SH-SY5Y (cell line): Measurements from ENCODE around the gene SAMD4B.

ENCODE experiments used
- GATA2 ChIP-seq: IDR thresholded peaks from 2 replicates; pipeline ENCODE4 v1.6.1; 2011; ENCODE audit warnings: mild to moderate bottlenecking, low read depth, low read length
- GATA3 ChIP-seq: IDR thresholded peaks from 2 replicates; pipeline ENCODE4 v1.6.1; 2011; ENCODE audit warnings: low read depth, mild to moderate bottlenecking, low read length, moderate library complexity

SAMD4B gene

DNA sequence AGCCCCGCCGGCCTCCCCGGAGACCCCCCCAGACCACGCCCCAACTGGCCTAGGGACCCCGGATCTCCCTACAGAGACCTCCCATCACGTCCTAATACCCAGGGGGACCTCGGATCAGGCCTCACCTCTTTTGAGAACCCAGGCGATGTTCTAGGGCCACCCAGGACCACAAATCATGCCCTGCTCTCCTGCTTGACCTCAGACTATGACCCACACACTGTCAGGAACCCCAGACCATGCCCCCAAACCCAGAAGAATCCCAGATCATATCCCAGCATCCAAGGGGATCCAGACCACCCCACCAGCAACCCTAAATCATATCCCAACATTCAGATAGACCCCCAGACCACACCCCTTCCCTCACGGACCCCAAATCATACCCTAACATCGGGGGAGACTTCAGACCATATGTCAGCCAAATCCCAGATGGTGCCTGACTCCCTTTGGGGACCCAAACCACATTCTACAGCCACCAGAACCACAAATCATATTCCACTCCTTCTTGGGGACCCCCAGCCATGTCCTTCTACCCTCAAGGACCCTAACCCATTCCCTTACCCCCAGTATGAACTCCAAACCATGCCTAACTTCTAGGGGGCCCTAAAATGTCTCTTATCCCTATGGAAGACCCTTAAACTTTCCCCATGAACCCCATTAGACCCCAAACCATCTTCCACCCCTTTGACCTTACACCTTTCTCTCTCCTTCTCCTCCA is 20.9 kb upstream of the SAMD4B start:
- TF ChIP-seq GATA2: no peak
- TF ChIP-seq GATA3: no peak

DNA sequence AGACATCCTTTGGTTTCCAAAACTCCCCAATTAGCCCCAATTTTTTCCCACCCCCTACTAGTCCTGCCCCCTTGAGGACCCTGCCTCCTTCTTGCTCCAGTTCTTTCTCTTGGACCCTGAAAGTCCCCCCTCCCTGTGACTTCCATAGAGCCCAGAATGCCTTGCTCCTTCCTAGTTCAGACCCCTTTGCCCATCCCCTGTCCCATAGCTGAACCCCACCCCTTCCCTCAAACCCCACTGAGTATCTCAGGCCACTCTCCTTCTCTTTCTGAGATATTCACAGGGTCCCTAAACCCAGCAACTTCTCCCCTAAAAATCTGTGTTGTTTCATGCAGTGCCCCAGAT is 20.4 kb upstream of the SAMD4B start:
- TF ChIP-seq GATA2: no peak
- no peak for TF ChIP-seq GATA3

DNA sequence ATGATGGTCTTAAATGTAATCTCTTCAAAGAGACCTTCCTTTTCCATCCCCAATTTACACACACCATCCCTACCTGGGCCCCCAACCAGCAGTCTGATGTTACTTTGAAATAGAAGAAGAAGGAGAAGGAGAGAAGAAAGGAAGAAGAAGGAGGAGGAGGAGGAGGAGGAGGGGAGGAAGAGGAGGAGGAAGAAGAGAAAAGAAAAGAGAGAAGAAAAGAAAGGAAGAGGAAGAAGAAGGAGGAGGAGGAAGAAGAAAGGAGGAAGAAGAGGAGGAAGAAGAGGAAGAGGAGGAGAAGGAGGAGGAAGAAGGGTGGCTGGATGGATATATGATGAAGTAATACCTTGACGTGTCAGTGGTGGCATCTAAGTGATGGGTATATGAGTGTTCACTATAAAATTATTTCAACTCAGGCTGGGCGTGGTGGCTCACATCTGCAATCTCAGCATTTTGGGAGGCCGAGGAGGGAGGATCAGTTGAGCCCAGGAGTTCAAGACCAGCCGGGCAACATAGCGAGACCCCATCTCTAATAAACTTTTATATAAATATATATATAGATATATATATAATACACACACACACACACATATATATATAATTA is 17.9 kb upstream of the SAMD4B start:
- TF ChIP-seq GATA2 (no peak), GATA3 (no peak)

DNA sequence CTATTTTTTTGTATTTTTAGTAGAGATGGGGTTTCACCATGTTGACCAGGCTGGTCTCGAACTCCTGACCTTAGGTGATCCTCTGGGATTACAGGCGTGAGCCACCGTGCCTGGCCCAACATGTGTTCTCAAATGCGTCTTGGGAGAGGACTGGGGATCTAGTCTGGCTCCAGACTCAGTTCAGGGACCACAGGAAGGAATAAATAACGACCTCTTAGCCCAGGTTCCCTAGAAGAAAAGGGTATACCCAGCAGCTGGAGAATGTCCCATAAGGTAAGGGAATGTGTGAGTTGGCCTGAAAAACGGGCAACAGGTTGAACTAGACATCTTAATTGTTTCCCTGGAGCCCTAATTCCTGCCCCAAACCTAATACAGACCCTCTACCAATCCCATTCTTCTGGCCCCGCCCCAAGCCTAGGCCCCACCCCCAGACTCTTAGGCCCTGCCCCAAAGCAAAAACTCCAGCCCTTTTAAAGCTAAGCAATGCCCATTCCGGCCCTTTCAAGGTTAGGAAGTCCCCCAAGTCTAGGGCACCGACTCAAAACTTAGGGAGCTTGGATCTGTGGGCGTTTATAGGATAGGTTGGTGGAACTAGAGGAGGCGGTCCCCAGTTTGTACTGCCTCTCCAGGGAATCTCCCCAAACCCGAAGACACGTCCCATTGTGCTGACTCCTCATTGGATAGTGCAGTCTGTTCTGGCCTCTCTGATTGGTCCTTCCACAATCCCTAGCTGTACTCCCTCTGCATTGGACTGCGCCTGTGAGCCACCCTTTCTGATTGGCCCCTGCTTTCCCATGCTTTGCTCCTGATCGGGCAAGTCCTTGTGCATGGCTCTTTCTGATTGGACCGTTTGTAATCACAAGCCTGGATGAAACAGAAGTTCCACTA is 16.2 kb upstream of the SAMD4B start:
- TF ChIP-seq GATA3 (no peak), GATA2 (no peak)

DNA sequence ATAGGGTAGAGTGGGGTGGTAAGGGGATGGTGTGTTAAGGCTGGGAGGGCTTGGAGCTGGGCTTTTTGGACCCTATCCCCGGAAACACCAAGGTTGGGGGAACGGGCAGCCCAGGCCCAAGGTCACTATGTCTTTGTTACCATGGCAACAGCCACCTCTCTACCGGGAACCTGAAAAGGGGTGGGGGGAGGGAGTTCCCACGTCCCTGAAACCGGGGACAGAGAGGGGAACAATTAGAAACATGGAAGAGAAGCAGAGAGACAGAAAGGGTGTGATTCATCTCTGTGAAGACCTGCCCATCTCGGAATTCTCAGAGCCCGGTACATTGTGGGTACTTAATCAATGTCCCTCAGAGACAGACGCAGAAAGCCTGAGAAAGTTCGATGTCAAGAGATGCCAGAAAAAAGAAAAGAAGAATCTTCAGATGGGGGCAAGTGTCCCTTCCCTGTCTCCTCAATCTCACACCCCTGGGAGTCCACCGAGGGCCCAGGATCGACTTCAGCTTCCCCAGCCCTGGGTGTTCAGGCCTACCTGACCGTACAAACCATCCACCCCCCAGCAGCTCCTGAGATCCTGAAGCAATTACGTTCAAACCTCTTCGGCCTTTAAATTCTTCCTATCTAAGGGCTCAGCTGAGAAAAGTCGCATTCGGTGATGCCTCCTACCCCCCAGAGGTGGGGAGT is 14.7 kb upstream of the SAMD4B start:
- TF ChIP-seq GATA3: no peak
- no peak for TF ChIP-seq GATA2

DNA sequence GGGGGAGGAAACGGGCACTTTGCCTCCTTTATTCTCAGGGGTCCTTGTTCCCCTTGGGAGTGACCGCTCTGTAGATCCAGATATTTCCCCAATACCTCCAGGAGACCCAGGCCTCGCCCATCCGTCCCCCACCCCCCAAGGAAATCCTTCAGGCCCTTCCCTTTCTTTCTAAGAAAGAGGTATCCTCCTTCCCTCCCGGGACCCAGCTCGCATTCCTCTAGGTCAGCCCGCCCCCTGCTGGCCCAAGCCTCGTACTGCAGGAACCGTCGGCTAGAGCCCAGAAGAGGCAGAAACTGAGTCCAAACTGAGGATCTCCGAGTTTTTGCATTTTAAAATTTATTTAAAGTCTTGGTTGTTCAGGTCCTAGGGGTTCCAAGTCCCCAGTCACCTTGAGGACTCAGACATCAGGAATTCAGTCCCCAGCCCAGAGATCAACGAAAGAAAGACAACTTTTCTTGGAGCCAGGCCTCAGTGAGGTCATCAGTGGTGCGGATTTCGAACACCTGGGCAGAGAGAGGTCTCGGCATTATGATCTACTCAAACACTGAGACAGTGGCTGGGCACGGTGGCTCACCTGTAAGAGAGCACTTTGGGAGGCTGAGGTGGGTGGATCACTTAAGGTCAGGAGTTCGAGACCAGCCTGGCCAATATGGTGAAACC is 14.0 kb upstream of the SAMD4B start:
- TF ChIP-seq GATA3 (no peak), GATA2 (no peak)

DNA sequence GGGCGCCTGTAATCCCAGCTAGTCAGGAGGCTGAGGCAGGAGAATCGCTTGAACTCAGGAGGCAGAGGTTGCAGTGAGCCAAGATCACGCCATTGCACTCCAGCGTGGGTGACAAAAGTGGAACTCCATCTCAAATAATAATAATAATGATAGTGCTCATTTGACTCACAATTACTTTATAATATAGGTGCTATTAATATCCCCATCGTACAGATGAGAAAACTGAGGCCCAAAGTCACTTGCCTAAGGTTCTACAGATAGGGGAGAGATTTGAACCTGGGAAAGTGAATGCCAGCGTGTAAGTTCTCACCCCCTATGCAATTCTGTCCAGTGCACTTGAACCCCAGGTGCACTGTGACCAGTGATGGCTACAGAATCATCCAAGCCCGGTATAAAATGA is 12.3 kb upstream of the SAMD4B start:
- no peak for TF ChIP-seq GATA2
- TF ChIP-seq GATA3: no peak

DNA sequence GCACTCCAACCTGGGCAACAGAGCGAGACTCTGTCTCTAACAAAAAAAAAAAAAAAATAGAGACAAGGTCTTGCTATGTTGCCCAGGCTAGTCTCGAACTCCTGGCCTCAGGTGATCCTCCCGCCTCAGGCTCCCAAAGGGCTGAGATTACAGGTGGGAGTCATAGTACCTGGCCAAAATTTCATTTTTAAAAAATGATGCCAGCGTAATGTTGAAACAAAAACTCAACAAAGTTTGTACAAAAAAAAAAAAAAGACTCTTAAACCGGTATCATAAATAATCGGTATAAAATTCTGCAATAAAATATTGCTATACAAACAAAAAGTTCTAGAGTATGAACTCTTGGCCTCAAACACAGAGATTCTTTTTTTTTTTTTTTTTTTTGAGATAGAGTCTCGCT is 9.9 kb upstream of the SAMD4B start:
- no peak for TF ChIP-seq GATA2
- no peak for TF ChIP-seq GATA3

DNA sequence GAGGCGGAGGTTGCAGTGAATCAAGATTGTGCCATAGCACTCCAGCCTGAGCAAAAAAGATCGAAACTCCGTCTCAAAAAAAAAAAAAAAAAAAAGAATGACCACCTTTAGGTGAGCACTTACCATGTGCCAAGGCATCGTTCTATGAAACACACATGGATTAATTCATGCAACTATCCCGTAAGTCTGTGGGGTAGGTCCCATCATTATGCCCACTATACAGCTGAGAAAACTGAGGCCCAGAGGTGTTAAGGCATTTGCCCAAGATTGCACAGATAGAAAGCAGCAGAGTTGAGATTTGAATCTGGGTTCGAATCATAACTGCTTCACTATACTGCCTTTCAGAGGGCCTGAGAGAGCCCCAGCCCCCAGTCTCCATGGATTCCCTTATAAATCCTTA is 8.7 kb upstream of the SAMD4B start:
- TF ChIP-seq GATA3: no peak
- no peak for TF ChIP-seq GATA2

DNA sequence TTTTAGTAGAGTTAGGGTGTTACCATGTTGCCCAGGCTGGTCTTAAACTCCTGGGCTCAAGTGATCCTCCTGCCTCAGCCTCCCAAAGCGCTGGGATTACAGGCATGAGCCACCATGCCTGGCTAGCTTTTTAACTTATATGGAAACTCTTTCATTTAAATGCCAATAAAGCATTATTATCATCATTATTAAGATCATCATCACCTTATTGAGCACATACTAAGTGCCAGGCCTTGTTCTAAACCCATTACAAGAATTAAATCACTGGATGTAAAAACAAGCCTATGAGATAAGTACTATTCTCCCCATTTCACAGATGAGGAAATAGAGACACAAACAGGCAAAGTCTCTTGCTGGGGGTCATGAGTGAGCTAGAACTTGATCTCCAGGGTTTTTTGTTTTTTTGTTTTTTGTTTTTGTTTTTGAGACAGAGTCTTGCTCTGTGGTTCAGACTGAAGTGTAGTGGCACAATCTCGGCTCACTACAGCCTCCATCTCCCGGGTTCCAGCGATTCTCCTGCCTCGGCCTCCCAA is 7.7 kb upstream of the SAMD4B start:
- TF ChIP-seq GATA2: no peak
- TF ChIP-seq GATA3: no peak

DNA sequence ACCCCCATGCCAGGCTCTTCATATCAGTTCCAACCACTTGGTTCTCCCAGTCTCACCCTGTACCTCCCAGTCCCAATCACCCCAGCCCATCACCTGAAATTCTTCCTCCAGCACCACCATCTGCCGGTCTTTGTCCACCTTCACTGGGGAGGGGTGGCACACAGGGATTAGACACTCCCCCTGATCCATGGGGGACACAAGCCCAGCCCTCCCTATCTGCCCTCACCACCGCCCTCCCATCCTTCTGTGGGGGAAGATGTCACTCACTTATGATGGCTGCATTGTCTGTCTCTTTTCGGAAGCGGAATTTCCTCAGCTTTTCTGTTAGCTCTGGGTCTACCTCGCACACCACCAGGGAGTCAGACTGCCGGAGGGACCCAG is 7.1 kb upstream of the SAMD4B start:
- TF ChIP-seq GATA2 (no peak), GATA3 (no peak)

DNA sequence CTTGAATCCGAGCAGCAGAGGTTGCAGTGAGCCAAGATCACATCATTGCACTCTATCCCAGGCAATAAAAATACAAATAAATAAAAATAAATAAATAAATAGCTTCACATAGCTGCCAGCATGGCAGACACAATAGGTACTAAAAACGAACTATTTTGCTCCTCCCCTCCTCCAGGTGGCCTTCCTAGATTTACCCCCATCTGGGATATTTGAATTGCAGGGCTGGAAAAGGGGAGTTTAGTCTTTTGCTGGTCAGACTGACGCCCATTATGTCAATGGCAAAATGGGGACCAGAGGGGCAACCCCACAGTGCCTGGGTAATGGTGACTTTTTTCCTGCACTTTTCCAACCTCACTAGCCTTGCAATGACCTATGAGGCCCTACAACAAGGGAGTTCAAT is 5.7 kb upstream of the SAMD4B start:
- TF ChIP-seq GATA2: no peak
- TF ChIP-seq GATA3: no peak

DNA sequence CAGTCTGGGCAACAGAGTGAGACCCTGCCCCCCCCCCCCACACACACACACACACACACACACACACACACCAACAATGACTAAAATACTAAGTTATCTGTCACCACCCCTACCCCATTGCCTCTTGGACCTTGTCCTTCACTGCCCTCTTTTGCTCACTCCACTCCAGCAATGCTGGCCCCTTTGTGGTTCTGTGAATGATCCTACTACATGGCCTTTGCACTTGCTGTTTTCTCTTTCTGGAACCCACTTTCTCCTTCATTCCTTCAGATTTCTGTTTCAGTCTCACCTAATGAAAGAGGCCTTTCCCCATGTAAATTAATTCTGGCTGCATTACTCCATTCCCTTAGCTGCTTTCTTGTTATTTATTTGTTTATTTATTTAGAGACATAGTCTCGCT is 2.5 kb upstream of the SAMD4B start:
- TF ChIP-seq GATA3: no peak
- TF ChIP-seq GATA2: no peak
